ENCODE results near the gene ZNF800.
"Not testable (repeated sequence)": the region's sequence is repeated elsewhere in the genome, so short reads cannot be mapped to it uniquely, and the experiment has no call there.

Gene ZNF800

GRCh38 chr7:127392566-127393367, at the start of gene ZNF800:
Gene ZNF800, minus strand, starts transcription at chr7:127392708. Its CDS starts 1,151 bp downstream, at chr7:127391557.
- DNase-seq (ENCODE audit: low spot score) = peak; percentile 94

GRCh38 chr7:127440206-127440605, 47.7 kb upstream of the ZNF800 start:
- DNase-seq (ENCODE audit: low spot score) = no peak

GRCh38 chr7:127438836-127439235, 46.3 kb upstream of the ZNF800 start:
- no peak for DNase-seq (ENCODE audit: low spot score)

- no peak for DNase-seq (ENCODE audit: low spot score)
Measured at GRCh38 chr7:127437837-127438236, 45.3 kb upstream of the ZNF800 start.

- DNase-seq (ENCODE audit: low spot score) = no peak
Measured at GRCh38 chr7:127437241-127437640, 44.7 kb upstream of the ZNF800 start.

GRCh38 chr7:127429281-127429680, 36.8 kb upstream of the ZNF800 start:
- not testable (repeated sequence) for DNase-seq (ENCODE audit: low spot score)

- DNase-seq (ENCODE audit: low spot score) = no peak
Measured at GRCh38 chr7:127419196-127419595, 26.7 kb upstream of the ZNF800 start.

GRCh38 chr7:127418459-127418858, 26.0 kb upstream of the ZNF800 start:
- no peak for DNase-seq (ENCODE audit: low spot score)

GRCh38 chr7:127417346-127417745, 24.8 kb upstream of the ZNF800 start:
- DNase-seq (ENCODE audit: low spot score) = no peak

- DNase-seq (ENCODE audit: low spot score) = no peak
Measured at GRCh38 chr7:127415060-127415742, 22.7 kb upstream of the ZNF800 start.

- DNase-seq (ENCODE audit: low spot score) = no peak
Measured at GRCh38 chr7:127413962-127414361, 21.5 kb upstream of the ZNF800 start.

- DNase-seq (ENCODE audit: low spot score) = no peak
Measured at GRCh38 chr7:127413326-127413725, 20.8 kb upstream of the ZNF800 start.

- no peak for DNase-seq (ENCODE audit: low spot score)
Measured at GRCh38 chr7:127411176-127411575, 18.7 kb upstream of the ZNF800 start.

GRCh38 chr7:127409629-127410028, 17.1 kb upstream of the ZNF800 start:
- no peak for DNase-seq (ENCODE audit: low spot score)

GRCh38 chr7:127404286-127405072, 12.0 kb upstream of the ZNF800 start:
- no peak for DNase-seq (ENCODE audit: low spot score)

- DNase-seq (ENCODE audit: low spot score) = peak; percentile 16
Measured at GRCh38 chr7:127396184-127396583, 3.7 kb upstream of the ZNF800 start.

GRCh38 chr7:127395104-127395503, 2.6 kb upstream of the ZNF800 start:
- not testable (repeated sequence) for DNase-seq (ENCODE audit: low spot score)

- DNase-seq (ENCODE audit: low spot score) = no peak
Measured at GRCh38 chr7:127393368-127394058, 1.0 kb upstream of the ZNF800 start.

- peak; percentile 33 for DNase-seq (ENCODE audit: low spot score)
Measured at GRCh38 chr7:127392182-127392565, 334 bp downstream of the ZNF800 start.

- DNase-seq (ENCODE audit: low spot score) = peak; percentile 24
Measured at GRCh38 chr7:127391591-127392181, 822 bp downstream of the ZNF800 start.

GRCh38 chr7:127390817-127391590, 1.5 kb downstream of the ZNF800 start:
- no peak for DNase-seq (ENCODE audit: low spot score)
